Psoas muscle (tissue), 8 donors: ENCODE measurements around the gene FBLN1. TPM values are rescaled to one million over a fixed set of nuclear protein-coding genes. Genes with fewer than 3 reads are reported as not detected.
A peak's percentile ranks its signal among the peaks of the same experiment; 100 is the strongest.
"Not testable (repeated sequence)": the region's sequence is repeated elsewhere in the genome, so short reads cannot be mapped to it uniquely, and the experiment has no call there.

Experiments used
- ATAC-seq, 4 donors: fragments of 200-7000 bp; cut with Tn5 transposase; one replicate each; pipeline ENCODE4 v1.9.1; 2020; ENCODE audit warnings: moderate library complexity in 3 of 4, mild to moderate bottlenecking in 2 of 4
- DNase-seq, 2 donors: peaks; one replicate each; pipeline ENCODE4 v3.0.0-alpha.2; 2020
- H3K27ac ChIP-seq: fragments of 200-600 bp; one replicate; pipeline ENCODE4 v1.8.0; 2022
- H3K27me3 ChIP-seq, 3 donors: fragments of 200-600 bp in 1 of 3; one replicate each; pipeline versions ENCODE4 v1.6.1 to v1.8.0; 2013 to 2022; ENCODE audit warnings: low read length in 2 of 3, mild to moderate bottlenecking in 2 of 3, moderate library complexity in 1 of 3; ENCODE audit not compliant: insufficient read depth in 3 of 3
- H3K36me3 ChIP-seq, 2 donors: fragments of 200-600 bp in 1 of 2; one replicate each; pipeline versions ENCODE4 v1.6.1 to v1.8.0; 2013 to 2022; ENCODE audit warnings: low read depth in 1 of 2, mild to moderate bottlenecking in 1 of 2, moderate library complexity in 1 of 2; ENCODE audit not compliant: insufficient read depth in 1 of 2
- H3K4me1 ChIP-seq: fragments of 200-600 bp; one replicate; pipeline ENCODE4 v1.8.0; 2022
- H3K4me3 ChIP-seq: fragments of 200-600 bp; one replicate; pipeline ENCODE4 v1.8.0; 2022; ENCODE audit warnings: mild to moderate bottlenecking
- H3K9me3 ChIP-seq: fragments of 200-600 bp; one replicate; pipeline ENCODE4 v1.8.0; 2022
- WGBS, 3 donors: extraction: QIAGEN DNeasy Blood & Tissue Kit; methylation state at CpG; one replicate each; pipeline versions ENCODE4 v1.1.6 to v1.1.7; 2013; 5-methylcytosine and 5-hydroxymethylcytosine counted together
- intact Hi-C, 2 donors: fragments of 100-400 bp; cut with DNase I; formaldehyde crosslinking; loops; one replicate each; pipeline versions ENCODE4 v1.11.0 to v1.14.2; 2022
- polyA plus RNA-seq, 3 donors: library from polyadenylated mRNA; stranded (reverse); fragments of 200-250 nt; gene quantifications; one replicate each; pipeline ENCODE4 v1.2.3, GENCODE V29; 2013
- total RNA-seq, 4 donors: library from RNA; stranded (reverse); fragmentation: NEBNext Ultra II Directional in 2 of 4; extraction: Animal tissue kit (Norgen Biotek cat#: 25700) in 2 of 4; gene quantifications; one replicate each; pipeline versions ENCODE4 v1.2.1 to v1.2.4, GENCODE V29; 2021 to 2023
- TF ChIP-seq, protein P1 (sequence below): fragments of 200-600 bp; IDR thresholded peaks from one replicate; pipeline ENCODE4 v1.8.0; 2022; ENCODE audit warnings: antibody characterized with exemption
- donor health status: healthy with polysubstance abuse.
- donor health status: DM: no; HTN: no; CAD: no; lungs with moderate emphysema.
- donor health status: Bipolar disorder and iron deficiency.
- donor health status: healthy.
- donor health status: DM: yes; HTN: yes; CAD: no.
- donor health status: DM: no; HTN: no; CAD: no.
- donor health status: DM: no; HTN: no; CAD: no.
- donor health status: DM: yes; HTN: yes; CAD: no.

Gene FBLN1
- total and polyA plus RNA-seq, 7 donors: 10.5 to 95.7 (median 19.3) TPM

DNA sequence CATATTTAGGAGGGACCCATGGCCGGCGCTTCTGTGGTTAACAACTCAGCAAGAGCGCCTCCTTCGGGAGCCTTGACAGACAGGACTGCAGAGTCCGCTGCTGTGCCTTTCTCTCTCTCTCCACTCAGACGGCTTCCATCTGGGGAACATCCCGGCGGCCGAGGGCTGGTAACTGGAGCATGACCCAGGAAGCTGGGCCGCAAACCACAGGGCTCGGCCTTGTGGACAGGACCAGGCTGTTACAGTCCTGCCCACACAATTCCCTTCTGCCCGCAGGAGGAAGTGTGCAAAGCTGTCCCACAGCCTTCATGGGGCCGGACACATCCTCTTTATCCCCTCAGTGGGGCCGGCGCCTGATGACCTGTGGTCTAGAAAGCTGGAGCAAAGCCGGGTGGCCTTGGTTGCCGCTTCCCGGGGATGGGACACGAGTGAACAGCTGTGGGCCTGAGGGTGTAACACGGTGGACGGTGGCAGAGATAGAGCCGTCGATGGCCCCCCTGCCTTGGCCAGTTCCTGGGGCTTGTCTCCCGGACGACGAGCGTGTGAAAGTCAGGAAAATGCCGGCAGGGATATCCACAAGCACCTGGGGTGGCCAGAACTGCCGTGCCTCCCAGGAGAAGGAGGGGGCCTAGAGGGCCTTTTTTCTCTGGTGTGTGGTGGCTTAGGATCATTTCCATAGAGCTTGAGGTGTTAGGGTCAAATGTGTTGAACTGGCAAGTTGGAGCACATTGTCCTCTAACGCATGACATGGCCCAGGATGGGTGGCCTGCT is 50.1 kb downstream of the FBLN1 start:
- Histone ChIP-seq H3K27ac (peak overlapping the region; percentile 36), H3K4me1 (peaks cover 3% of the 10 kb centered on the region), H3K4me3 (no peak overlapping the region), H3K36me3 (no peaks in the 10 kb centered on the region), H3K9me3 (no peaks in the 10 kb centered on the region), H3K27me3 (no peaks in the 10 kb centered on the region)
- ATAC-seq: peak in 2 of 4 donors; percentile 35 to 50
- peak; percentile 59 to 79 for DNase-seq
- WGBS, 3 donors: 67 to 75% (median 74%) methylated on average over 30 of the region's 30 CpGs
- intact Hi-C loops: loop anchor here (2.0 to 5.0 kb wide), 4 partner anchors 110 to 285 kb away; no protein-coding TSS in a partner anchor
- TF ChIP-seq, protein P1, sequence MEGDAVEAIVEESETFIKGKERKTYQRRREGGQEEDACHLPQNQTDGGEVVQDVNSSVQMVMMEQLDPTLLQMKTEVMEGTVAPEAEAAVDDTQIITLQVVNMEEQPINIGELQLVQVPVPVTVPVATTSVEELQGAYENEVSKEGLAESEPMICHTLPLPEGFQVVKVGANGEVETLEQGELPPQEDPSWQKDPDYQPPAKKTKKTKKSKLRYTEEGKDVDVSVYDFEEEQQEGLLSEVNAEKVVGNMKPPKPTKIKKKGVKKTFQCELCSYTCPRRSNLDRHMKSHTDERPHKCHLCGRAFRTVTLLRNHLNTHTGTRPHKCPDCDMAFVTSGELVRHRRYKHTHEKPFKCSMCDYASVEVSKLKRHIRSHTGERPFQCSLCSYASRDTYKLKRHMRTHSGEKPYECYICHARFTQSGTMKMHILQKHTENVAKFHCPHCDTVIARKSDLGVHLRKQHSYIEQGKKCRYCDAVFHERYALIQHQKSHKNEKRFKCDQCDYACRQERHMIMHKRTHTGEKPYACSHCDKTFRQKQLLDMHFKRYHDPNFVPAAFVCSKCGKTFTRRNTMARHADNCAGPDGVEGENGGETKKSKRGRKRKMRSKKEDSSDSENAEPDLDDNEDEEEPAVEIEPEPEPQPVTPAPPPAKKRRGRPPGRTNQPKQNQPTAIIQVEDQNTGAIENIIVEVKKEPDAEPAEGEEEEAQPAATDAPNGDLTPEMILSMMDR: no peak

DNA sequence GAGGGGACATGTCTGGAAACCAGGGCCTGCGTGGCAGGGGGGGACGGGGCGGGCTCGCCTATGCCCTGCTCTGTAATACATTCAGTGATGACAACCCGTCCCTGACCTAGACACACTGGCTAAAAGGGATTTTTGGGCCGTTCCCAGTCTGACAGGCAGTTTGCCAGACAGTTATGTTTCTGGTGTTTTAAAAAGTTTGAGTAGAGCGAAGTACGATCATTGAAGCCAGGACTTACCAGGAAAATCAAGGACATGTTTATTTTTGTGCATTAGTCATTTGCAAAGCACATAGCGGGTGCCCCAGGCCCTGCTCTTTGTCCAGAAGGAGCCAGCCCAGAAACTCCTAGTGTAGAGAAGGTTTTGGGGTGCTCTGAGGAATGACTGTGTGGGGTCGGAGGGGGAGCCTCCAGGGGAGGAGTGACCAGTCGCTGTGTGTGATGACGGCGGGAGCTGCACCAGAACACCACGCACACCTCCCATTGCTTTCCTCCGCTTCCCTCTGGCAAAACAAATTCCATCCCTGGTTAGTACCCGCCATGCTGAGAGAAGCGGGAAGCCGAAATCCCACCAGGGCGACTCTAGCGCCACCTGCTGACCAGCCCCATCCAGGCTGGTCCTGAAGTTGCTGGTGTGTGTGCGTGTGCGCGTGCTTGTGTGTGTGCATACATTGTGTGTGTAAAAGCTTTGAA is 50.8 kb downstream of the FBLN1 start:
- ATAC-seq: peak; percentile 64 to 85 (median 79)
- H3K27me3 ChIP-seq: no peaks in the 10 kb centered on the region
- no peaks in the 10 kb centered on the region for H3K9me3 ChIP-seq

DNA sequence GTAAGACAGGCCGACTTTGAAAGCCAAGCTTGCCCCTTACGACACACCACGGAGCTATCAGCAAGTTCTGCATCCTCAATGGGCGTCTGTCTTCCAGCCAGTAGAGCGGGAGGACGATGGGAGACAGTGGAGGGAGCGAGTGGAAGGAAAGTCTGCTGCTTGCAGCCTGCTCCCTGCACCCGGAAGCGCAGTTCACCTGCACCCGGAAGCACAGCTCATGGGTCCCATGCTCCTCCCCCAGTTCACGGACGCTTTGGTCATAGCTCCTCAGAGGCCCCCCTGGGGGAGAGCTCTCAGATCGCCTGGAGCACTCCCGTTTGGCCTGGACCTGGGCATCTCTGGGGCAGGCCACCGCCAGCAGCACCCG is 51.3 kb downstream of the FBLN1 start:
- Histone ChIP-seq H3K4me3 (no peak overlapping the region), H3K4me1 (peaks cover 3% of the 10 kb centered on the region), H3K27ac (no peak overlapping the region), H3K9me3 (no peaks in the 10 kb centered on the region), H3K27me3 (no peaks in the 10 kb centered on the region), H3K36me3 (no peaks in the 10 kb centered on the region)
- TF ChIP-seq, protein P1: peak; percentile 10
- peak in 1 of 2 donors; percentile 51 for DNase-seq
- intact Hi-C loops: loop anchor here in 1 of 2 donors (5.0 kb wide), 2 partner anchors 112 to 287 kb away; no protein-coding TSS in a partner anchor
- ATAC-seq: peak; percentile 4 to 25 (median 10)
- WGBS, 3 donors: 61 to 64% (median 61%) methylated on average over 16 of the region's 16 CpGs

More for the DNA sequence above, 50.8 kb downstream of the FBLN1 start:
- DNase-seq: peak; percentile 76 to 86
- WGBS, 3 donors: 28 to 41% (median 28%) methylated on average over 23 of the region's 23 CpGs
- no peaks in the 10 kb centered on the region for H3K36me3 ChIP-seq
- H3K4me1 ChIP-seq: peaks cover 3% of the 10 kb centered on the region
- H3K4me3 ChIP-seq: no peak overlapping the region
- intact Hi-C loops: loop anchor here (2.0 to 5.0 kb wide), 4 partner anchors 111 to 286 kb away; no protein-coding TSS in a partner anchor
- TF ChIP-seq, protein P1: peak; percentile 91
- peak overlapping the region; percentile 36 for H3K27ac ChIP-seq

DNA sequence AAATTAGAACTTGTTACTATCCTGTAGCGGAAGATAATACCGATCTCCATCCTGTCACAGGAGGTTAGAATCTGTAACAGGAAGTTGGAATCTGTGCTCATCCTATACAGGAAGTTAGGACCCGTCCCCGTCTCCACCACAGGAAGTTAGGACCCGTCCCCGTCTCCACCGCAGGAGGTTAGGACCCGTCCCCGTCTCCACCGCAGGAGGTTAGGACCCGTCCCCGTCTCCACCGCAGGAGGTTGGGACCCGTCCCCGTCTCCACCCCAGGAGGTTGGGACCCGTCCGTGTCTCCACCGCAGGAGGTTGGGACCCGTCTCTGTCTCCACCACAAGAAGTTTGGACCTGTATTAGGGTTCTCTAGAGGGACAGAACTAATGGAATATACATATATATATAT is 52.2 kb downstream of the FBLN1 start:
- no peak for ATAC-seq
- Histone ChIP-seq H3K9me3 (no peaks in the 10 kb centered on the region), H3K4me3 (no peak overlapping the region), H3K27ac (no peak overlapping the region), H3K36me3 (no peaks in the 10 kb centered on the region), H3K4me1 (peaks cover 3% of the 10 kb centered on the region), H3K27me3 (no peaks in the 10 kb centered on the region)
- DNase-seq: peak in 1 of 2 donors; percentile 5
- WGBS, 3 donors: 72 to 85% (median 85%) methylated on average over 18 to 19 of the region's 19 CpGs
- TF ChIP-seq, protein P1: no peak
- intact Hi-C loops: loop anchor here in 1 of 2 donors (5.0 kb wide), 2 partner anchors 113 to 288 kb away; no protein-coding TSS in a partner anchor

- intact Hi-C loops, H3K27ac ChIP-seq, H3K36me3 ChIP-seq, DNase-seq, H3K9me3 ChIP-seq, H3K4me3 ChIP-seq, ATAC-seq, H3K27me3 ChIP-seq, H3K4me1 ChIP-seq: not testable (repeated sequence)
- 78 to 92% (median 90%) methylated on average over 7 of the region's 7 CpGs for WGBS, 3 donors
Measured at GRCh38 chr22:45557926-45558325, 55.2 kb downstream of the FBLN1 start.

GRCh38 chr22:45560092-45560491 is 57.4 kb downstream of the FBLN1 start:
- H3K27ac ChIP-seq: not testable (repeated sequence)

GRCh38 chr22:45560761-45561160 is 58.1 kb downstream of the FBLN1 start:
- H3K4me3 ChIP-seq, H3K9me3 ChIP-seq, intact Hi-C loops, H3K27ac ChIP-seq, ATAC-seq, H3K4me1 ChIP-seq, H3K36me3 ChIP-seq, H3K27me3 ChIP-seq: not testable (repeated sequence)
- WGBS, 3 donors: 98 to 100% (median 99%) methylated on average over 4 of the region's 4 CpGs
- DNase-seq: peak in 1 of 2 donors; percentile 6

More at GRCh38 chr22:45560092-45560491, 57.4 kb downstream of the FBLN1 start:
- DNase-seq, H3K4me3 ChIP-seq, H3K4me1 ChIP-seq, H3K9me3 ChIP-seq, H3K36me3 ChIP-seq, ATAC-seq, intact Hi-C loops, H3K27me3 ChIP-seq: not testable (repeated sequence)
- 97 to 100% (median 97%) methylated on average over 3 of the region's 3 CpGs for WGBS, 3 donors
